Coronary artery (tissue), 2 donors: ENCODE data around the gene TMEM178B.

Experiments
- DNase-seq: peaks from one replicate; pipeline ENCODE4 v3.0.0-alpha.2; 2017; ENCODE audit warnings: low spot score
- H3K27ac ChIP-seq, 2 donors: fragments of 200-600 bp; sonication (generic); one replicate each; pipeline ENCODE4 v1.5.1; 2016 to 2019
- H3K4me3 ChIP-seq: fragments of 200-600 bp; sonication (generic); 2 replicates; pipeline ENCODE4 v1.5.1; 2016; ENCODE audit warnings: mild to moderate bottlenecking, moderate library complexity
- CTCF ChIP-seq: fragments of 200-600 bp; sonication (generic); IDR thresholded peaks from one replicate; pipeline ENCODE4 v1.5.1; 2019; ENCODE audit warnings: antibody characterized with exemption

The TMEM178B gene

GRCh38 chr7:141272417-141272816 is 198.6 kb downstream of the TMEM178B start:
- Histone ChIP-seq H3K27ac (no peak overlapping the region), H3K4me3 (no peak overlapping the region)
- TF ChIP-seq CTCF = no peak
- DNase-seq = no peak

GRCh38 chr7:141275350-141275749 is 201.5 kb downstream of the TMEM178B start:
- H3K27ac ChIP-seq = no peak overlapping the region
- no peak overlapping the region for H3K4me3 ChIP-seq
- TF ChIP-seq CTCF = no peak
- DNase-seq = no peak

- no peak for TF ChIP-seq CTCF
These were observed 202.2 kb downstream of the TMEM178B start for GRCh38 chr7:141276031-141276430.

GRCh38 chr7:141280100-141280499 is 206.2 kb downstream of the TMEM178B start:
- TF ChIP-seq CTCF = no peak
- H3K4me3 ChIP-seq = no peak overlapping the region

More at GRCh38 chr7:141276031-141276430, 202.2 kb downstream of the TMEM178B start:
- no peak overlapping the region for H3K4me3 ChIP-seq
- no peak for DNase-seq
- H3K27ac ChIP-seq = no peak overlapping the region

GRCh38 chr7:141281311-141281710 is 207.4 kb downstream of the TMEM178B start:
- no peak for TF ChIP-seq CTCF
- no peak overlapping the region for H3K4me3 ChIP-seq
- H3K27ac ChIP-seq = no peak overlapping the region
- no peak for DNase-seq

More at GRCh38 chr7:141280100-141280499, 206.2 kb downstream of the TMEM178B start:
- DNase-seq = no peak
- H3K27ac ChIP-seq = no peak overlapping the region

GRCh38 chr7:141286522-141286921 is 212.7 kb downstream of the TMEM178B start:
- no peak for DNase-seq
- Histone ChIP-seq H3K4me3 (no peak overlapping the region), H3K27ac (no peak overlapping the region)
- no peak for TF ChIP-seq CTCF

- no peak overlapping the region for H3K4me3 ChIP-seq
- no peak overlapping the region for H3K27ac ChIP-seq
- TF ChIP-seq CTCF = no peak
- DNase-seq = no peak
These were observed 214.1 kb downstream of the TMEM178B start for GRCh38 chr7:141287936-141288335.
